A549 (cell line): Measurements from ENCODE around the gene ADARB1.

ENCODE experiments used
- CTCF ChIP-seq: fragments of >200 bp; sonication (Bioruptor Twin); formaldehyde crosslinking; IDR thresholded peaks from 3 replicates; pipeline ENCODE4 v1.5.1; 2016
- EP300 ChIP-seq, 2 experiments: fragments of >200 bp; sonication (Bioruptor Twin); formaldehyde crosslinking; IDR thresholded peaks; 2 replicates in 1 of 2; 3 replicates in 1 of 2; pipeline ENCODE4 v1.6.1; 2016 to 2017
- HOXA7 ChIP-seq: fragments of 250-450 bp; sonication (Bioruptor Pico); IDR thresholded peaks from 2 replicates; pipeline ENCODE4 v1.5.0; 2020; ENCODE audit warnings: mild to moderate bottlenecking, moderate library complexity
- POLR2A ChIP-seq: IDR thresholded peaks from 2 replicates; pipeline ENCODE4 v1.6.1; 2012; ENCODE audit warnings: mild to moderate bottlenecking, low read length
- POLR2AphosphoS2 ChIP-seq: conservative IDR thresholded peaks from 2 replicates; pipeline ENCODE4 v1.6.1; 2012; ENCODE audit warnings: low read length, improper control_type of control experiment, inconsistent platforms
- ZFP36 ChIP-seq: fragments of 450-650 bp; IDR thresholded peaks from 2 replicates; pipeline ENCODE4 v1.6.1; 2014; ENCODE audit warnings: borderline replicate concordance; ENCODE audit not compliant: partially characterized antibody

GRCh38 chr21:45209685-45210284 lies 135.4 kb downstream of the ADARB1 start:
- TF ChIP-seq CTCF (no peak), POLR2A (no peak), POLR2AphosphoS2 (no peak), EP300 (IDR thresholded peaks at IDR 0.05) (no peak), HOXA7 (CRISPR knock-in tag) (no peak), ZFP36 (no peak)
